Peyer's patch (tissue), 4 donors: Measurements from ENCODE around the gene SUV39H1.

Source experiments
- CTCF ChIP-seq, 6 experiments: fragments of 450-650 bp in 4 of 6; fragments of 200-600 bp in 2 of 6; sonication (generic) in 1 of 6; IDR thresholded peaks; one replicate each; pipeline ENCODE4 v1.5.1; 2017 to 2019; ENCODE audit warnings: antibody characterized with exemption in 6 of 6, mild to moderate bottlenecking in 3 of 6, moderate library complexity in 1 of 6
- POLR2A ChIP-seq, 2 donors: fragments of 450-650 bp; IDR thresholded peaks; one replicate each; pipeline ENCODE4 v1.5.1; 2017; ENCODE audit warnings: antibody characterized with exemption in 2 of 2, mild to moderate bottlenecking in 2 of 2, moderate library complexity in 2 of 2

- TF ChIP-seq CTCF (IDR thresholded peaks at IDR 0.05), result no peak
- TF ChIP-seq POLR2A (IDR thresholded peaks at IDR 0.05), result no peak
These were observed 13.0 kb upstream of the SUV39H1 start, which contains the start of gene WAS for GRCh38 chrX:48683411-48683982.
